Measurements from ENCODE around the gene OR4F6.
A peak's percentile ranks its signal among the peaks of the same experiment; 100 is the strongest.

Gene OR4F6

DNA sequence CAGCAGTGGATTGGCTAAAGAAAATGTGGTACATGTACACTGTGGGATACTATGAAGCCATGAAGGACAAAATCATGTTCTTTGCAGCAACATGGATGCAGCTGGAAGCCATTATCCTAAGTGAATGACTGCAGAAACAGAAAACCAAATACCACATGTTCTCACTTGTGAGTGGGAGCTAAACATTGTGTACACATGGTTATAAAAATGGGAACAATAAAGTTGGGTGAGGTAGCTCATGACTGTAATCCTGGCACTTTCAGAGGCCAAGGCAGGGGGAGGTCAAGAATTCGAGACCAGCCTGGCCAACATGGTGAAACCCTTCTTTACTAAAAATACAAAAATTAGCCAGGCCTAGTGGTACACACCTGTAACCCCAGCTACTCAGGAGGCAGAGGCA, 3.6 kb upstream of the OR4F6 start:
- in situ Hi-C loops (cut with HindIII; ENCODE audit: low pct_ligation_motif_present, low pct_unique_long_range_greater_than_20kb, low sequenced_read_pairs): no loop called here
- no peak for DNase-seq

GRCh38 chr15:101801048-101801447, 2.3 kb upstream of the OR4F6 start:
- in situ Hi-C loops (cut with HindIII; ENCODE audit: low pct_ligation_motif_present, low pct_unique_long_range_greater_than_20kb, low sequenced_read_pairs): no loop called here
- DNase-seq: no peak

- DNase-seq: no peak
Measured at GRCh38 chr15:101803676-101804075, 367 bp downstream of the OR4F6 start.

DNA sequence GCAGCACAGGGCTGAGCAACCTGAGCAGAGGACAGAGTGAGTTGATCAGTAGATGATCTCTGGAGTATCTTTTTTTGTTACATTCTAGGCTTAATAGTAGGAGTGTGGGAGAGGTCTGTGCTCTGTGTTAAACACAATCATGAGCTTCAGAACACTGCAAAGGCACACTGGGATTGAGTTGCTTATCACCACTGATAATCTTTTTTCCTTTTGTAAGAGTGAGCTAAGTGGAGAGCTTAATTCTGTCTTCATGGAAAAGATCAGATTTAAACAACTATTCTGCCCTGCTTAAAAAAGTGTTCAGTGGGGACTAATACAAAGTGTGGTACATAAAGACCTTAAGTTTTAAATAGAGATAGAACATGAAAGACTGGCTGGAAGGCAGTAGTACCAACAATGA, 1.1 kb downstream of the OR4F6 start:
- in situ Hi-C loops (cut with HindIII; ENCODE audit: low pct_ligation_motif_present, low pct_unique_long_range_greater_than_20kb, low sequenced_read_pairs): no loop called here
- no peak for DNase-seq

More at GRCh38 chr15:101803676-101804075, 367 bp downstream of the OR4F6 start:
- in situ Hi-C loops (cut with HindIII; ENCODE audit: low pct_ligation_motif_present, low pct_unique_long_range_greater_than_20kb, low sequenced_read_pairs): no loop called here

DNA sequence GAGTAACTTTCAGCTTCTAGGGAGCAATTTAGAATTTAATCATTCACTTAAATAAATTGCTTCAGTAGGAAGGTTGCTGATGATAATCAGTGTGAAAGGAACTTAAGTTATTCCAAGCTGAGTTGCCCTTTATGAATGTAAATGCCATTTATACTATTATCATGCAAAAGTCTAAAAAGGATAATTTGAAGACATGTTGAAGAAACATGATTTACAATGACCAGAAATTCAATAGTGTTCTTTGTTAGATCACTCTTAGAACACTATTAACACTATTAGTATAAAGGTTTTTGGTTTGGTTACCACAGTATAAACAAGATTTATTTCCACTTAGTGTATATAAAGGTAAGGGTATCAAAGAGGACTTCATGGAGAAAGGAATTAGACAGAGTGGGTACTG, 1.6 kb downstream of the OR4F6 start:
- in situ Hi-C loops (cut with HindIII; ENCODE audit: low pct_ligation_motif_present, low pct_unique_long_range_greater_than_20kb, low sequenced_read_pairs): no loop called here
- no peak for DNase-seq

DNA sequence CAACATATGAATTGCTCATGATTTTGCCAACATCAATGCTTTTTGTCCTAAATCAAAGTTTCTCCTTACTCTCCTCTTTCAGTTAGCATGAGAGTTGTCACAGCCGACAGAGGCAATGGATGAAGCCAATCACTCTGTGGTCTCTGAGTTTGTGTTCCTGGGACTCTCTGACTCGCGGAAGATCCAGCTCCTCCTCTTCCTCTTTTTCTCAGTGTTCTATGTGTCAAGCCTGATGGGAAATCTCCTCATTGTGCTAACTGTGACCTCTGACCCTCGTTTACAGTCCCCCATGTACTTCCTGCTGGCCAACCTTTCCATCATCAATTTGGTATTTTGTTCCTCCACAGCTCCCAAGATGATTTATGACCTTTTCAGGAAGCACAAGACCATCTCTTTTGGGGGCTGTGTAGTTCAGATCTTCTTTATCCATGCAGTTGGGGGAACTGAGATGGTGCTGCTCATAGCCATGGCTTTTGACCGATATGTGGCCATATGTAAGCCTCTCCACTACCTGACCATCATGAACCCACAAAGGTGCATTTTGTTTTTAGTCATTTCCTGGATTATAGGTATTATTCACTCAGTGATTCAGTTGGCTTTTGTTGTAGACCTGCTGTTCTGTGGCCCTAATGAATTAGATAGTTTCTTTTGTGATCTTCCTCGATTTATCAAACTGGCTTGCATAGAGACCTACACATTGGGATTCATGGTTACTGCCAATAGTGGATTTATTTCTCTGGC, 2.5 kb downstream of the OR4F6 start:
- no peak for DNase-seq
- in situ Hi-C loops (cut with HindIII; ENCODE audit: low pct_ligation_motif_present, low pct_unique_long_range_greater_than_20kb, low sequenced_read_pairs): no loop called here

- DNase-seq: peak; percentile 87
- in situ Hi-C loops (cut with HindIII; ENCODE audit: low pct_ligation_motif_present, low pct_unique_long_range_greater_than_20kb, low sequenced_read_pairs): no loop called here
Measured at GRCh38 chr15:101807345-101807945, 4.1 kb downstream of the OR4F6 start.

- DNase-seq: peak; percentile 83
- in situ Hi-C loops (cut with HindIII; ENCODE audit: low pct_ligation_motif_present, low pct_unique_long_range_greater_than_20kb, low sequenced_read_pairs): no loop called here
Measured at GRCh38 chr15:101808201-101808600, 4.9 kb downstream of the OR4F6 start.

GRCh38 chr15:101810456-101810855, 7.1 kb downstream of the OR4F6 start:
- in situ Hi-C loops (cut with HindIII; ENCODE audit: low pct_ligation_motif_present, low pct_unique_long_range_greater_than_20kb, low sequenced_read_pairs): no loop called here
- DNase-seq: peak; percentile 83

GRCh38 chr15:101810876-101811275, 7.6 kb downstream of the OR4F6 start:
- DNase-seq: peak; percentile 40
- in situ Hi-C loops (cut with HindIII; ENCODE audit: low pct_ligation_motif_present, low pct_unique_long_range_greater_than_20kb, low sequenced_read_pairs): no loop called here

DNA sequence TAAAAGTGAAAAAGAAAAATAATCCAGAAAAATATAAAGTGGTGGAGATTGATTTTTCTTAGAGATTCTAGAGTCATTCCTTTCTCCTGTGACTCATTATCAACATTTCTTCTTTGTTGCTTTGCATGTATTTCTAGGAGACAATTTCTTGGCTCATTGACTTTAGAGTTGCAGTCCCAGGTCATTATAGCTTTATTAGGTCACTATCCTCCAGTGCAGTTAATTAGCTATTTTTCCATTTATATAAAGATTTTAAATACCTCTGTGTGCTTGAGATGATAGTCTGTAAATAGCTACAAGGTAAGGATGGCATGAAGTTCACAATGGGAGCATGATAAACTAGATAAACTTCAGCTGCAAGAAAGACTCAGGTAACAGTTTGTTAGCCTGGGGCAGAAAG, 8.6 kb downstream of the OR4F6 start, which contains the start of gene OR4F15:
Gene OR4F15, plus strand, starts transcription at position 301 of the 400 bp plus-strand sequence. CDS start 5,985 bp downstream, outside the sequence.
- in situ Hi-C loops (cut with HindIII; ENCODE audit: low pct_ligation_motif_present, low pct_unique_long_range_greater_than_20kb, low sequenced_read_pairs): no loop called here
- DNase-seq: no peak

- in situ Hi-C loops (cut with HindIII; ENCODE audit: low pct_ligation_motif_present, low pct_unique_long_range_greater_than_20kb, low sequenced_read_pairs): no loop called here
- peak; percentile 93 for DNase-seq
Measured at GRCh38 chr15:101813803-101814534, 10.7 kb downstream of the OR4F6 start.

GRCh38 chr15:101820781-101821180, 17.5 kb downstream of the OR4F6 start:
- in situ Hi-C loops (cut with HindIII; ENCODE audit: low pct_ligation_motif_present, low pct_unique_long_range_greater_than_20kb, low sequenced_read_pairs): no loop called here
- DNase-seq: no peak

DNA sequence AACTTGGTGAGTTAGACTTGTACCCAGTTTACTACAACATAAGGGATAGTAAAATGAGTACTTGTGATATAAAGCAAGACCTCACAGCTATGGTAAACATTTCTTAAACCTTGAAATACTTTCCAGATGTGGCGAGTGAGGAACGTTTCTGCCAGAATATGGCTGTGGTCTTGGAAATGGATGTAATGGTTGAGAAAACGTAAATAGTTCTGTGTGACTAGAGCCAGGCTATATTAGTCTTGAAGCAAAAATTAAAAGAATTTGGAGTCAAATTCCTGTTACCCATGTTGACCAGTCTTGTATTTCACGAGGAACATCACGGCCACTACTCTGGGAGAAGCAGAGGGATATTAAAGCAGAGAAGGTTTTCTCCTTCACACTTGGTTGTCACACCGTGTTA, 23.9 kb downstream of the OR4F6 start:
- no peak for DNase-seq
- in situ Hi-C loops (cut with HindIII; ENCODE audit: low pct_ligation_motif_present, low pct_unique_long_range_greater_than_20kb, low sequenced_read_pairs): no loop called here

GRCh38 chr15:101828774-101829173, 25.5 kb downstream of the OR4F6 start:
- no peak for DNase-seq

DNA sequence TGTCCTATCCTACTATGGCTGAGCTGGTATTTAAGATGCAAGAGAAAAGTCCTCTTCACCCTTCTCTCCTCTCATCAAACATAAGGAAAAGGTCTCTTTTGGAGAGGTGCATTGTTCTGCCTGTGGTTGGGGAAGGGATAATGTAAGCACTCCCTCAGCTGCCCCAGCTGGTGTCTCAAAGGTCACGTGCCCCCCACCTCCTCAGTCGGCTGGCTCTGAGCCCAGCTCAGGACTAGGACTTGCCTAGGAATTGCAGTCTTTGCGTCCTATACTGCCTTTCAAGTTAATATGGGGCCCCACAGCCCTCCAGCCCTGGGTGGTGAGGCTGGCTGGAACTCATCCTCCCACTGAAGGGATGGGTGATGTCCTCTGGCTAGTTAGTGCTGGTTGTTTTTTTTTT, 38.3 kb downstream of the OR4F6 start:
- DNase-seq: no peak
- in situ Hi-C loops (cut with HindIII; ENCODE audit: low pct_ligation_motif_present, low pct_unique_long_range_greater_than_20kb, low sequenced_read_pairs): no loop called here

More at GRCh38 chr15:101828774-101829173, 25.5 kb downstream of the OR4F6 start:
- in situ Hi-C loops (cut with HindIII; ENCODE audit: low pct_ligation_motif_present, low pct_unique_long_range_greater_than_20kb, low sequenced_read_pairs): no loop called here

- in situ Hi-C loops (cut with HindIII; ENCODE audit: low pct_ligation_motif_present, low pct_unique_long_range_greater_than_20kb, low sequenced_read_pairs): no loop called here
- DNase-seq: no peak
Measured at GRCh38 chr15:101844916-101845315, 41.6 kb downstream of the OR4F6 start.

GRCh38 chr15:101852356-101852755, 49.0 kb downstream of the OR4F6 start:
- in situ Hi-C loops (cut with HindIII; ENCODE audit: low pct_ligation_motif_present, low pct_unique_long_range_greater_than_20kb, low sequenced_read_pairs): no loop called here
- no peak for DNase-seq
